GM12878 (cell line): ENCODE measurements around the gene CABLES1. TPM values are rescaled to one million over a fixed set of nuclear protein-coding genes. Genes with fewer than 3 reads are reported as not detected.

ENCODE experiments used
- ATAC-seq: fragments of 200-7000 bp; cut with Tn5 transposase; 3 replicates; pipeline ENCODE4 v1.9.1; 2020; ENCODE audit warnings: mild to moderate bottlenecking, moderate library complexity
- BruUV-seq: library from RNA; stranded (reverse); fragments of 400-500 nt; replicated peaks from 2 replicates; lab custom pipeline; 2021; lab: Mats Ljungman, UMichigan
- CTCF ChIA-PET: fragments of 300-600 bp; sonication (Branson Sonifier 250); formaldehyde crosslinking; extraction: SDS; loops from one replicate; lab custom pipeline; 2021; ENCODE audit warnings: inconsistent platforms; lab: Yijun Ruan, JAX
- POLR2A ChIA-PET: fragments of 350-600 bp; formaldehyde crosslinking; extraction: SDS; loops from one replicate; lab custom pipeline; 2021; ENCODE audit warnings: inconsistent platforms; lab: Charles Lee
- RAD21 ChIA-PET: fragments of 300-600 bp; sonication (Branson Sonifier 250); formaldehyde crosslinking; loops from one replicate; lab custom pipeline; 2023; ENCODE audit warnings: antibody characterized with exemption; ENCODE audit not compliant: unreplicated experiment; lab: Charles Lee
- SMC1A ChIA-PET: fragments of 300-600 bp; sonication (Branson Sonifier 250); formaldehyde crosslinking; loops from one replicate; lab custom pipeline; 2023; ENCODE audit not compliant: unreplicated experiment, uncharacterized antibody; lab: Charles Lee
- DNase-seq: peaks from one replicate; pipeline ENCODE4 v3.0.0-alpha.2; 2011; ENCODE audit warnings: low read depth, low spot score
- FAIRE-seq: peaks from 3 replicates; lab custom pipeline; 2011; peaks lifted over from hg19 to GRCh38; lab: Jason Lieb, UNC
- H2AFZ ChIP-seq: 2 replicates; pipeline ENCODE4 v1.6.0; 2011; ENCODE audit warnings: low read depth, low read length, control low read depth; ENCODE audit not compliant: control insufficient read depth
- H3K27ac ChIP-seq: 2 replicates; pipeline ENCODE4 v1.5.1; 2011; ENCODE audit warnings: control low read depth; ENCODE audit not compliant: control insufficient read depth, insufficient read depth
- H3K27me3 ChIP-seq, 2 experiments: replicated peaks in 1 of 2; 2 replicates each; pipeline versions ENCODE4 v1.6.0 to v1.6.1; 2011; ENCODE audit warnings: low read length in 1 of 2; ENCODE audit not compliant: control insufficient read depth in 2 of 2, insufficient read depth in 2 of 2
- H3K36me3 ChIP-seq, 2 experiments: 2 replicates each; pipeline ENCODE4 v1.5.1; 2011; ENCODE audit warnings: low read length in 1 of 2; ENCODE audit not compliant: control insufficient read depth in 2 of 2, insufficient read depth in 2 of 2
- H3K4me1 ChIP-seq: 2 replicates; pipeline ENCODE4 v1.6.1; 2011; ENCODE audit warnings: mild to moderate bottlenecking, low read length, moderate library complexity, mixed read lengths; ENCODE audit not compliant: control insufficient read depth, insufficient read depth
- H3K4me2 ChIP-seq: 2 replicates; pipeline ENCODE4 v1.6.0; 2011; ENCODE audit warnings: control low read depth; ENCODE audit not compliant: control insufficient read depth, insufficient read depth
- H3K4me3 ChIP-seq: fragments of 200-600 bp; sonication (generic); 2 replicates; pipeline ENCODE4 v1.5.1; 2016
- H3K79me2 ChIP-seq: 2 replicates; pipeline ENCODE4 v1.6.0; 2011; ENCODE audit warnings: low read length; ENCODE audit not compliant: control insufficient read depth, insufficient read depth
- H3K9ac ChIP-seq: 2 replicates; pipeline ENCODE4 v1.8.0; 2011; ENCODE audit warnings: low read length, control low read depth, mixed read lengths; ENCODE audit not compliant: control insufficient read depth, insufficient read depth
- H3K9me3 ChIP-seq: replicated peaks from 3 replicates; pipeline ENCODE4 v1.5.1; 2011; ENCODE audit warnings: mild to moderate bottlenecking, low read length; ENCODE audit not compliant: control insufficient read depth, insufficient read depth
- H4K20me1 ChIP-seq: 2 replicates; pipeline ENCODE4 v1.6.0; 2011; ENCODE audit not compliant: control insufficient read depth, insufficient read depth
- BCL11A ChIP-seq: IDR thresholded peaks from 2 replicates; pipeline ENCODE4 v1.6.1; 2011; ENCODE audit warnings: low read depth, low read length
- CHD4 ChIP-seq: fragments of 200-600 bp; sonication (generic); IDR thresholded peaks from 2 replicates; pipeline ENCODE4 v1.6.1; 2016; ENCODE audit warnings: mild to moderate bottlenecking
- FOS ChIP-seq: IDR thresholded peaks from 3 replicates; pipeline ENCODE4 v1.6.1; 2011; ENCODE audit warnings: borderline replicate concordance; ENCODE audit not compliant: insufficient read length; ENCODE audit errors: extremely low read depth
- GATAD2B ChIP-seq: fragments of 450-650 bp; conservative IDR thresholded peaks from 2 replicates; pipeline ENCODE4 v1.6.1; 2017; ENCODE audit warnings: low read depth, mild to moderate bottlenecking, moderate library complexity
- HSF1 ChIP-seq: fragments of 150-350 bp; IDR thresholded peaks from 2 replicates; pipeline ENCODE4 v1.6.1; 2014; ENCODE audit warnings: mild to moderate bottlenecking, low read depth, low read length
- RB1 ChIP-seq: fragments of 450-650 bp; formaldehyde crosslinking; IDR thresholded peaks from 2 replicates; pipeline ENCODE4 v1.6.1; 2017; ENCODE audit warnings: mild to moderate bottlenecking, borderline replicate concordance
- RCOR1 ChIP-seq: conservative IDR thresholded peaks from 2 replicates; pipeline ENCODE4 v1.6.1; 2012; ENCODE audit warnings: low read depth, low read length, improper control_type of control experiment
- RFX5 ChIP-seq: IDR thresholded peaks from 2 replicates; pipeline ENCODE4 v1.6.1; 2011; ENCODE audit warnings: low read depth, low read length, improper control_type of control experiment
- SIX5 ChIP-seq: IDR thresholded peaks from 2 replicates; pipeline ENCODE4 v1.6.1; 2011; ENCODE audit warnings: mild to moderate bottlenecking, low read depth, low read length, moderate library complexity; ENCODE audit not compliant: severe bottlenecking
- SREBF2 ChIP-seq: IDR thresholded peaks from 2 replicates; pipeline ENCODE4 v1.6.1; 2012; ENCODE audit warnings: mild to moderate bottlenecking, low read length
- STAT3 ChIP-seq: IDR thresholded peaks from 2 replicates; pipeline ENCODE4 v1.6.1; 2011; ENCODE audit warnings: low read depth, low read length, improper control_type of control experiment
- TBL1XR1 ChIP-seq: IDR thresholded peaks from 2 replicates; pipeline ENCODE4 v1.6.1; 2012; ENCODE audit warnings: low read depth, low read length, improper control_type of control experiment
- TCF7 ChIP-seq: IDR thresholded peaks from 2 replicates; pipeline ENCODE4 v1.6.1; 2014; ENCODE audit warnings: antibody characterized with exemption, borderline replicate concordance
- WGBS: methylation state at CpG from one replicate; pipeline ENCODE4 v1.1.6; 2016; ENCODE audit warnings: low lambda C conversion rate; ENCODE audit not compliant: insufficient replicate concordance, insufficient coverage; ENCODE audit errors: missing lambda C conversion rate; 5-methylcytosine and 5-hydroxymethylcytosine counted together
- in situ Hi-C: fragments of 300-500 bp; cut with MboI; formaldehyde crosslinking; loops from 9 replicates; pipeline ENCODE4 v1.14.3; 2018; ENCODE audit warnings: mixed read lengths
- intact Hi-C: fragments of 100-400 bp; cut with micrococcal nuclease; formaldehyde crosslinking; loops from one replicate; pipeline ENCODE4 v1.14.2; 2022; ENCODE audit not compliant: unreplicated experiment
- polyA plus RNA-seq, 11 experiments: library from polyadenylated mRNA; depleted of rRNA in 4 of 11; unstranded in 6 of 11; stranded (reverse) in 5 of 11; fragments of >200 nt; fragmentation: Nextera tagmentation in 4 of 11; fragmentation: Illumina TruSeq in 1 of 11; extraction: Ambion mirVana in 4 of 11; extraction: Trizol in 1 of 11; gene quantifications; 1 replicate in 1 of 11; 2 replicates in 10 of 11; pipeline versions ENCODE4 v1.2.1 to v1.2.3, GENCODE V29; 2011 to 2016; ENCODE audit warnings: inconsistent platforms in 2 of 11, missing spikeins in 2 of 11, low read depth in 1 of 11
- total RNA-seq, 4 experiments: library from RNA; depleted of rRNA in 3 of 4; stranded (reverse); fragments of >200 nt in 3 of 4; fragmentation: Illumina TruSeq in 1 of 4; extraction: Trizol in 1 of 4; gene quantifications; 2 replicates each; pipeline versions ENCODE4 v1.2.1 to v1.2.3, GENCODE V29; 2013 to 2021
- TF ChIP-seq, protein P1 (sequence below): fragments of 450-650 bp; IDR thresholded peaks from 2 replicates; pipeline ENCODE4 v1.6.1; 2017; ENCODE audit warnings: mild to moderate bottlenecking, moderate library complexity
- TF ChIP-seq, protein P2 (sequence below): IDR thresholded peaks from 2 replicates; pipeline ENCODE4 v1.6.1; 2011; ENCODE audit warnings: low read depth, mild to moderate bottlenecking, low read length, moderate library complexity, borderline replicate concordance; ENCODE audit errors: extremely low read depth
- TF ChIP-seq, protein P3 (sequence below): IDR thresholded peaks from 2 replicates; pipeline ENCODE4 v1.6.1; 2012; ENCODE audit warnings: low read depth, low read length, improper control_type of control experiment
- TF ChIP-seq, protein P4 (sequence below): fragments of 450-650 bp; IDR thresholded peaks from 2 replicates; pipeline ENCODE4 v1.6.1; 2017; ENCODE audit warnings: borderline replicate concordance

Gene CABLES1
- total and polyA plus RNA-seq, 10 of the 15 experiments (the other 5 are each of a cell fraction or from before 2014, with no cell fraction given): 2.9 to 27.2 (median 8.2) TPM

DNA sequence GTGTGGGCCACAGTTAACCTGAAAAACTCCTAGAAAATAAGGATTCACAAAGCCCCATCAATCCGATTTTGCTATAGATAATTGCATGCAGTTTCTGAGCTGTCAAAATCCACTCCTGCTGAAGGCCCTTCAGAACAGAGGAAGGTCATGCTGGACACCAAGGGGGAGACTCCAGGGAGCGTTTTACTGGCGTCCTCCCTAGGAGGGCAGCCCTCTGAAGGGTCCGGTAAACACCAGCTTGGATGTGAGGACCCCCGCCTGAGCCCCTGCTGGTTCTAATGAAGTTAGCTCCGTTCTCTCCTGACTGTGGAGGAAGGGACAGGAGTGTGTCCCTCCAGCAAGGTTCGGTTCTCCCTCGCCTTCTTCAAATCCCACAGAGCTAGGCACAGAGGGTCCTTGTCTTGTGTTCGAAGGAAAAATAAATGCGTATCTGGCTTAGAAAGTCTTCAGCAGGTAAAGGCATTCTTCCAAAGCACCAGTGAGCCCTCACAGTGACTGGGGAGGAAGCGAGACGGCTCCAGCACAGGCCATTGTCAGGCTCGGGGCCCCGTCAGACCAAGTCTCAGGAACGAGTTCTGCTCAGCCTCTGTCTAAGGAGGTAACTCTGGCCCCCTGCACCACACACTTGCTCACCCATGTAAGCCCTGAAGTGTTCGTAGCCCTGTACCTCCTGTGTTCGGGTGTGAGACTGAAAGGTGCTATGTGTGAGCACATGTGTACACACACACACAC, 41.6 kb downstream of the CABLES1 start:
- in situ Hi-C loops: no loop called here
- H3K4me2 ChIP-seq: no peak overlapping the region
- DNase-seq (no peak), ATAC-seq (no peak), FAIRE-seq (no peak)
- H3K36me3 ChIP-seq: peaks cover 0 to 4% of the 10 kb centered on the region in 2 experiments; a peak in 2 of 4 replicates
- H3K9me3 ChIP-seq: no peaks in the 10 kb centered on the region
- no peak overlapping the region for H3K4me3 ChIP-seq
- H3K79me2 ChIP-seq: peaks cover 4% of the 10 kb centered on the region
- ChIA-PET CTCF (interaction anchor here (1.2 kb wide), 1 partner anchor 66 kb away, joined by 3 read pairs; no protein-coding TSS in a partner anchor), POLR2A (no interaction called here), RAD21 (no interaction called here), SMC1A (interaction anchor here (1.4 kb wide), 1 partner anchor 9 kb away, joined by 3 read pairs; no protein-coding TSS in a partner anchor)
- H4K20me1 ChIP-seq: no peaks in the 10 kb centered on the region
- no peaks in the 10 kb centered on the region; the same call in 1 of the 2 replicates for H3K4me1 ChIP-seq
- WGBS: 76% methylated on average over 17 of the region's 17 CpGs
- no peak overlapping the region for H2AFZ ChIP-seq
- BruUV-seq: no TSS peak
- intact Hi-C loops: no loop called here
- no peak overlapping the region for H3K27ac ChIP-seq
- H3K9ac ChIP-seq: no peak overlapping the region
- H3K27me3 ChIP-seq: no peaks in the 10 kb centered on the region
- TF ChIP-seq TCF7 (no peak), FOS (no peak), GATAD2B (no peak), RB1 (no peak), STAT3 (no peak), RCOR1 (no peak), SREBF2 (no peak), TBL1XR1 (no peak), BCL11A (no peak), RFX5 (no peak), CHD4 (no peak), SIX5 (no peak), HSF1 (no peak)
- TF ChIP-seq, protein P1, sequence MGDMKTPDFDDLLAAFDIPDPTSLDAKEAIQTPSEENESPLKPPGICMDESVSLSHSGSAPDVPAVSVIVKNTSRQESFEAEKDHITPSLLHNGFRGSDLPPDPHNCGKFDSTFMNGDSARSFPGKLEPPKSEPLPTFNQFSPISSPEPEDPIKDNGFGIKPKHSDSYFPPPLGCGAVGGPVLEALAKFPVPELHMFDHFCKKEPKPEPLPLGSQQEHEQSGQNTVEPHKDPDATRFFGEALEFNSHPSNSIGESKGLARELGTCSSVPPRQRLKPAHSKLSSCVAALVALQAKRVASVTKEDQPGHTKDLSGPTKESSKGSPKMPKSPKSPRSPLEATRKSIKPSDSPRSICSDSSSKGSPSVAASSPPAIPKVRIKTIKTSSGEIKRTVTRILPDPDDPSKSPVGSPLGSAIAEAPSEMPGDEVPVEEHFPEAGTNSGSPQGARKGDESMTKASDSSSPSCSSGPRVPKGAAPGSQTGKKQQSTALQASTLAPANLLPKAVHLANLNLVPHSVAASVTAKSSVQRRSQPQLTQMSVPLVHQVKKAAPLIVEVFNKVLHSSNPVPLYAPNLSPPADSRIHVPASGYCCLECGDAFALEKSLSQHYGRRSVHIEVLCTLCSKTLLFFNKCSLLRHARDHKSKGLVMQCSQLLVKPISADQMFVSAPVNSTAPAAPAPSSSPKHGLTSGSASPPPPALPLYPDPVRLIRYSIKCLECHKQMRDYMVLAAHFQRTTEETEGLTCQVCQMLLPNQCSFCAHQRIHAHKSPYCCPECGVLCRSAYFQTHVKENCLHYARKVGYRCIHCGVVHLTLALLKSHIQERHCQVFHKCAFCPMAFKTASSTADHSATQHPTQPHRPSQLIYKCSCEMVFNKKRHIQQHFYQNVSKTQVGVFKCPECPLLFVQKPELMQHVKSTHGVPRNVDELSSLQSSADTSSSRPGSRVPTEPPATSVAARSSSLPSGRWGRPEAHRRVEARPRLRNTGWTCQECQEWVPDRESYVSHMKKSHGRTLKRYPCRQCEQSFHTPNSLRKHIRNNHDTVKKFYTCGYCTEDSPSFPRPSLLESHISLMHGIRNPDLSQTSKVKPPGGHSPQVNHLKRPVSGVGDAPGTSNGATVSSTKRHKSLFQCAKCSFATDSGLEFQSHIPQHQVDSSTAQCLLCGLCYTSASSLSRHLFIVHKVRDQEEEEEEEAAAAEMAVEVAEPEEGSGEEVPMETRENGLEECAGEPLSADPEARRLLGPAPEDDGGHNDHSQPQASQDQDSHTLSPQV: no peak
- TF ChIP-seq, protein P2, sequence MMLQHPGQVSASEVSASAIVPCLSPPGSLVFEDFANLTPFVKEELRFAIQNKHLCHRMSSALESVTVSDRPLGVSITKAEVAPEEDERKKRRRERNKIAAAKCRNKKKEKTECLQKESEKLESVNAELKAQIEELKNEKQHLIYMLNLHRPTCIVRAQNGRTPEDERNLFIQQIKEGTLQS: no peak
- TF ChIP-seq, protein P3, sequence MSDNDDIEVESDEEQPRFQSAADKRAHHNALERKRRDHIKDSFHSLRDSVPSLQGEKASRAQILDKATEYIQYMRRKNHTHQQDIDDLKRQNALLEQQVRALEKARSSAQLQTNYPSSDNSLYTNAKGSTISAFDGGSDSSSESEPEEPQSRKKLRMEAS: no peak
- TF ChIP-seq, protein P4, sequence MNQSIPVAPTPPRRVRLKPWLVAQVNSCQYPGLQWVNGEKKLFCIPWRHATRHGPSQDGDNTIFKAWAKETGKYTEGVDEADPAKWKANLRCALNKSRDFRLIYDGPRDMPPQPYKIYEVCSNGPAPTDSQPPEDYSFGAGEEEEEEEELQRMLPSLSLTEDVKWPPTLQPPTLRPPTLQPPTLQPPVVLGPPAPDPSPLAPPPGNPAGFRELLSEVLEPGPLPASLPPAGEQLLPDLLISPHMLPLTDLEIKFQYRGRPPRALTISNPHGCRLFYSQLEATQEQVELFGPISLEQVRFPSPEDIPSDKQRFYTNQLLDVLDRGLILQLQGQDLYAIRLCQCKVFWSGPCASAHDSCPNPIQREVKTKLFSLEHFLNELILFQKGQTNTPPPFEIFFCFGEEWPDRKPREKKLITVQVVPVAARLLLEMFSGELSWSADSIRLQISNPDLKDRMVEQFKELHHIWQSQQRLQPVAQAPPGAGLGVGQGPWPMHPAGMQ: no peak
